GM23248 (cell line): Measurements from ENCODE around the gene ALOXE3. TPM values are rescaled to one million over a fixed set of nuclear protein-coding genes. Genes with fewer than 3 reads are reported as not detected.

Experiments used
- DNase-seq: peaks from one replicate; pipeline ENCODE4 v3.0.0-alpha.2; 2015
- H2AFZ ChIP-seq: fragments of 200-600 bp; sonication (generic); 2 replicates; pipeline ENCODE4 v1.6.1; 2016; ENCODE audit warnings: antibody characterized with exemption
- H3F3A ChIP-seq: fragments of 200-600 bp; sonication (generic); 2 replicates; pipeline ENCODE4 v1.6.1; 2016; ENCODE audit warnings: mild to moderate bottlenecking, antibody characterized with exemption, mixed run types; ENCODE audit not compliant: insufficient read depth
- H3K27ac ChIP-seq: fragments of 200-600 bp; sonication (generic); 2 replicates; pipeline ENCODE4 v1.5.1; 2016; ENCODE audit warnings: mild to moderate bottlenecking
- H3K27me3 ChIP-seq: fragments of 200-600 bp; sonication (generic); replicated peaks from 2 replicates; pipeline ENCODE4 v1.6.1; 2016; ENCODE audit warnings: mild to moderate bottlenecking; ENCODE audit not compliant: insufficient read depth
- H3K36me3 ChIP-seq: fragments of 200-600 bp; sonication (generic); 2 replicates; pipeline ENCODE4 v1.6.1; 2016; ENCODE audit warnings: low read depth, mild to moderate bottlenecking
- H3K4me1 ChIP-seq: fragments of 200-600 bp; sonication (generic); 2 replicates; pipeline ENCODE4 v1.6.1; 2016; ENCODE audit warnings: mild to moderate bottlenecking; ENCODE audit not compliant: insufficient read depth
- H3K4me2 ChIP-seq: fragments of 200-600 bp; sonication (generic); one replicate; pipeline ENCODE4 v1.6.1; 2016; ENCODE audit warnings: mild to moderate bottlenecking; ENCODE audit not compliant: unreplicated experiment
- H3K4me3 ChIP-seq: fragments of 200-600 bp; sonication (generic); 2 replicates; pipeline ENCODE4 v1.5.1; 2016; ENCODE audit warnings: mild to moderate bottlenecking
- H3K79me2 ChIP-seq: fragments of 200-600 bp; sonication (generic); 2 replicates; pipeline ENCODE4 v1.6.1; 2016; ENCODE audit warnings: mild to moderate bottlenecking; ENCODE audit not compliant: insufficient read depth
- H3K9ac ChIP-seq: fragments of 200-600 bp; sonication (generic); 2 replicates; pipeline ENCODE4 v1.6.1; 2016; ENCODE audit warnings: mild to moderate bottlenecking
- H3K9me2 ChIP-seq: fragments of 200-600 bp; sonication (generic); 2 replicates; pipeline ENCODE4 v1.6.1; 2016; ENCODE audit warnings: mixed run types, mild to moderate bottlenecking, moderate library complexity; ENCODE audit not compliant: insufficient read depth
- H3K9me3 ChIP-seq: fragments of 200-600 bp; sonication (generic); one replicate; pipeline ENCODE4 v1.6.1; 2017; ENCODE audit warnings: low read depth
- H4K20me1 ChIP-seq: fragments of 200-600 bp; sonication (generic); 2 replicates; pipeline ENCODE4 v1.6.0; 2016; ENCODE audit not compliant: insufficient read depth
- EZH2 ChIP-seq: fragments of 200-600 bp; sonication (generic); IDR thresholded peaks from 2 replicates; pipeline ENCODE4 v1.6.1; 2018; ENCODE audit warnings: antibody characterized with exemption, mild to moderate bottlenecking; ENCODE audit not compliant: insufficient read depth, poor library complexity, severe bottlenecking
- EZH2phosphoT487 ChIP-seq: fragments of 200-600 bp; sonication (generic); IDR thresholded peaks from 2 replicates; pipeline ENCODE4 v1.6.1; 2018; ENCODE audit warnings: antibody characterized with exemption, moderate library complexity, mild to moderate bottlenecking, low read depth; ENCODE audit not compliant: insufficient read depth
- WGBS, 2 experiments: methylation state at CpG; one replicate each; pipeline ENCODE4 v1.1.6; 2015 to 2017; ENCODE audit warnings: low lambda C conversion rate in 2 of 2, low coverage in 1 of 2; ENCODE audit errors: missing lambda C conversion rate in 2 of 2; 5-methylcytosine and 5-hydroxymethylcytosine counted together
- in situ Hi-C: fragments of 300-500 bp; cut with MboI; formaldehyde crosslinking; loops from 2 replicates; pipeline ENCODE4 v1.15.0; 2020
- polyA plus RNA-seq: library from polyadenylated mRNA; unstranded; fragments of >200 nt; fragmentation: Nextera tagmentation; extraction: Ambion mirVana; gene quantifications from 2 replicates; pipeline ENCODE4 v1.2.1, GENCODE V29; 2016
- total RNA-seq: library from RNA; depleted of rRNA; stranded (reverse); fragments of >200 nt; shearing (Covaris generic); gene quantifications from 2 replicates; pipeline ENCODE4 v1.2.3, GENCODE V29; 2014

Gene ALOXE3
- total and polyA plus RNA-seq, 2 experiments from 2014 or later = under 0.01 to 0.11 TPM

GRCh38 chr17:8150194-8151119 is 32.1 kb upstream of the ALOXE3 start:
- TF ChIP-seq EZH2phosphoT487 (no peak), EZH2 (no peak)
- H3K9me3 ChIP-seq = no peaks in the 10 kb centered on the region
- WGBS, 2 experiments = 59 to 63% methylated on average over 18 of the region's 18 CpGs
- peaks cover 31% of the 10 kb centered on the region for H3K4me1 ChIP-seq
- H3K9ac ChIP-seq = peak overlapping the region; percentile 99
- H3K36me3 ChIP-seq = peaks cover 14% of the 10 kb centered on the region; the same call in 1 of the 2 replicates
- H2AFZ ChIP-seq = no peak overlapping the region
- no peak for DNase-seq
- H3F3A ChIP-seq = peaks cover 21% of the 10 kb centered on the region
- in situ Hi-C loops = no loop called here
- no peaks in the 10 kb centered on the region for H3K9me2 ChIP-seq
- peak overlapping the region; percentile 86 for H3K4me2 ChIP-seq
- peak overlapping the region; percentile 81 for H3K4me3 ChIP-seq
- peak overlapping the region; percentile 100 for H3K27ac ChIP-seq
- H3K79me2 ChIP-seq = peaks cover 27% of the 10 kb centered on the region
- no peaks in the 10 kb centered on the region for H4K20me1 ChIP-seq
- no peaks in the 10 kb centered on the region for H3K27me3 ChIP-seq

- no peak overlapping the region for H3K9ac ChIP-seq
- no peak overlapping the region for H2AFZ ChIP-seq
- no peaks in the 10 kb centered on the region for H3K9me3 ChIP-seq
- H3F3A ChIP-seq = peaks cover 21% of the 10 kb centered on the region
- no peak for DNase-seq
- 90 to 93% methylated on average over 27 to 29 of the region's 29 CpGs for WGBS, 2 experiments
- in situ Hi-C loops = no loop called here
- peaks cover 19% of the 10 kb centered on the region for H3K79me2 ChIP-seq
- no peak overlapping the region for H3K4me3 ChIP-seq
- no peak for TF ChIP-seq EZH2
- no peak for TF ChIP-seq EZH2phosphoT487
- H3K27ac ChIP-seq = no peak overlapping the region
- H4K20me1 ChIP-seq = no peaks in the 10 kb centered on the region
- H3K27me3 ChIP-seq = no peaks in the 10 kb centered on the region
- H3K9me2 ChIP-seq = no peaks in the 10 kb centered on the region
- H3K4me2 ChIP-seq = no peak overlapping the region
- peaks cover 15% of the 10 kb centered on the region; the same call in 1 of the 2 replicates for H3K36me3 ChIP-seq
- peaks cover 23% of the 10 kb centered on the region for H3K4me1 ChIP-seq
Observed at GRCh38 chr17:8149419-8150193, 31.3 kb upstream of the ALOXE3 start.

- Histone ChIP-seq H3K79me2 (peaks cover 17% of the 10 kb centered on the region), H3K4me2 (no peak overlapping the region), H3K27ac (no peak overlapping the region), H3K9me3 (no peaks in the 10 kb centered on the region), H3F3A (peaks cover 18% of the 10 kb centered on the region), H3K9me2 (no peaks in the 10 kb centered on the region), H3K4me3 (no peak overlapping the region), H4K20me1 (no peaks in the 10 kb centered on the region), H3K4me1 (peaks cover 16% of the 10 kb centered on the region), H3K36me3 (peaks cover 15% of the 10 kb centered on the region; the same call in 1 of the 2 replicates), H3K9ac (no peak overlapping the region), H3K27me3 (no peaks in the 10 kb centered on the region), H2AFZ (no peak overlapping the region)
- in situ Hi-C loops = no loop called here
- TF ChIP-seq EZH2 = no peak
- no peak for DNase-seq
- 84 to 91% methylated on average over 13 of the region's 13 CpGs for WGBS, 2 experiments
Observed at GRCh38 chr17:8148560-8148959, 30.2 kb upstream of the ALOXE3 start.

GRCh38 chr17:8147805-8148404 is 29.6 kb upstream of the ALOXE3 start:
- Histone ChIP-seq H3K79me2 (peaks cover 17% of the 10 kb centered on the region), H3K27ac (no peak overlapping the region), H3K4me1 (peaks cover 11% of the 10 kb centered on the region), H3F3A (peaks cover 14% of the 10 kb centered on the region), H3K9ac (no peak overlapping the region), H3K27me3 (no peaks in the 10 kb centered on the region), H3K36me3 (peaks cover 15% of the 10 kb centered on the region; the same call in 1 of the 2 replicates), H3K4me2 (no peak overlapping the region), H3K9me2 (no peaks in the 10 kb centered on the region), H3K9me3 (no peaks in the 10 kb centered on the region), H3K4me3 (no peak overlapping the region), H4K20me1 (no peaks in the 10 kb centered on the region), H2AFZ (no peak overlapping the region)
- in situ Hi-C loops = no loop called here
- 82 to 86% methylated on average over 13 of the region's 13 CpGs for WGBS, 2 experiments
- no peak for DNase-seq
- TF ChIP-seq EZH2 = no peak
- TF ChIP-seq EZH2phosphoT487 = no peak
